ENCODE measurements around the gene RALGPS2.

- no peak for TF ChIP-seq POLR2A (IDR thresholded peaks at IDR 0.05)
- no peak for TF ChIP-seq CTCF (IDR thresholded peaks at IDR 0.05)
- TF ChIP-seq EP300 (IDR thresholded peaks at IDR 0.05), result no peak
Measured at GRCh38 chr1:178966312-178966711, 241.3 kb downstream of the RALGPS2 start.

All from tibial nerve (tissue), 4 donors.